GM15510 (cell line): Measurements from ENCODE around the gene NRARP.

Source experiments
- POLR2A ChIP-seq: IDR thresholded peaks from 3 replicates; pipeline ENCODE4 v1.6.1; 2011; ENCODE audit warnings: borderline replicate concordance; ENCODE audit not compliant: insufficient read length; ENCODE audit errors: extremely low read depth

NRARP gene

GRCh38 chr9:137325124-137325523 is 23.1 kb upstream of the NRARP start:
- TF ChIP-seq POLR2A: no peak

DNA sequence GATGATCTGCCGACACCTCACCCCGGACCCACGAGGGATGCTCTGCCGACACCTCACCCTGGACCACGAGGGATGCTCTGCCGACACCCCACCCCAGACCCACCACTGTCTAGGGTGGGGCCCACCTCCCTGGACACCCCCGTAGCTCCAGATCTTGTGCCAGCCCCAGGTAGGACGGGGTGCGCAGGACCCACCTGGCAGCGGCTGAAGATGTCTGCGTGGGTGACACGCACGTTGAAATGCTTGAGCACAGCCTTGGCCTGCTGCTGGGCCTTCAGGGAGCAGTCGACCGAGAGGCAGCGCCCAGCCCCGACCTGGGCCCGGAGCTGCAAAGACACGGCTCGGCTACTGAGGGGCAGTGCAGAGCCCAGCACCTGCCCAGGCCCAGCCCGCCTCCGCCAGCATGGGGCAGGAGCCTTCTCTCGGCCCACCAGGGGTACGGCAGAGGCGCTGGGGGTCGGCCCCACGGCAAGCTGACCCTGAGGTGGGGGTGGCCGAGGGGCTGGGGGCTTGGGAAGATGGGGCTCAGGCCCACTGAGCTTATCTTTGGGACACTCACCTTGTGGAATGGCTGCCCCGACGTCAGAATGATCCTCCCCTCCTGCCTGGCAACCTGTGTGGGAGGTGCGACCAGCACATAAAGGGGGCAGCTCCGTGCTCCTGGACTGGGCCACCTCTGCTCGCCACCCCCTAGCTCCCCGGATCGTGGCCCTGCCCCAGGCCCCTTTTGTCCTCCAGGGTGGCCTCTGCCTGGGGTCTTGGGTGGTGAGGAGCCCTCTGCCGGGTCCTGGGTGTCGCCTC is 21.7 kb upstream of the NRARP start:
- TF ChIP-seq POLR2A: no peak

DNA sequence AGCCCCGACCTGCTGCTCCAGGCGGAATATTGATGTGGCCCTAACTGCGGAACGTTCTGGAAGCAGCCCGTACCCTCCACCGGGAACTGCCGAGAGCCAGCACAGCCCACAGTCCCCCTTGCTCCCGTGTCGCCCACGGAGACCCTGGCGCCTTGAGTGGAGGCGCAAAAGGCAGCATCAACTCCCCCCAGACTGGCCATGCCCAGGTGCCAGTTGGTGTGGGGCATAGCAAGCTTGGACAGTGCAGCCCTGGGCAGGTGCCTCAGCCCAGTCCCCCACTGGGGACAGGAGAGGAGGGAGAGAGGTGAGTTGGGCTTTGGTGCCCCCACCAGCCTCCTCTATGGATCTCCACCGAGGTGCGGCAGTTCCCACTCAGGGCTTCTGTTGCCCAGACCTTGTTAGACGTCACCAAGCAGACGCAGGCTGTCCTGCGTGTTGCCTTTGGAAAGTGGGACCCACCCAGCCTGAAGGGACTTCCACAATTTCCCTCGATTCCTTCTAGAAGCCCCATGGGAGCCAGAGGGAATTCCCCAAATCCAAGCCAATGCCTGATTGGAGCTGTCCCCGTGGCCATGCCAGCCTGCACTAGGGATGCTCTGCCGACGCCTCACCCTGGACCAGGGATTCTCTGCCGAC is 19.8 kb upstream of the NRARP start:
- no peak for TF ChIP-seq POLR2A

GRCh38 chr9:137320555-137321384 is 18.7 kb upstream of the NRARP start:
- TF ChIP-seq POLR2A: no peak

DNA sequence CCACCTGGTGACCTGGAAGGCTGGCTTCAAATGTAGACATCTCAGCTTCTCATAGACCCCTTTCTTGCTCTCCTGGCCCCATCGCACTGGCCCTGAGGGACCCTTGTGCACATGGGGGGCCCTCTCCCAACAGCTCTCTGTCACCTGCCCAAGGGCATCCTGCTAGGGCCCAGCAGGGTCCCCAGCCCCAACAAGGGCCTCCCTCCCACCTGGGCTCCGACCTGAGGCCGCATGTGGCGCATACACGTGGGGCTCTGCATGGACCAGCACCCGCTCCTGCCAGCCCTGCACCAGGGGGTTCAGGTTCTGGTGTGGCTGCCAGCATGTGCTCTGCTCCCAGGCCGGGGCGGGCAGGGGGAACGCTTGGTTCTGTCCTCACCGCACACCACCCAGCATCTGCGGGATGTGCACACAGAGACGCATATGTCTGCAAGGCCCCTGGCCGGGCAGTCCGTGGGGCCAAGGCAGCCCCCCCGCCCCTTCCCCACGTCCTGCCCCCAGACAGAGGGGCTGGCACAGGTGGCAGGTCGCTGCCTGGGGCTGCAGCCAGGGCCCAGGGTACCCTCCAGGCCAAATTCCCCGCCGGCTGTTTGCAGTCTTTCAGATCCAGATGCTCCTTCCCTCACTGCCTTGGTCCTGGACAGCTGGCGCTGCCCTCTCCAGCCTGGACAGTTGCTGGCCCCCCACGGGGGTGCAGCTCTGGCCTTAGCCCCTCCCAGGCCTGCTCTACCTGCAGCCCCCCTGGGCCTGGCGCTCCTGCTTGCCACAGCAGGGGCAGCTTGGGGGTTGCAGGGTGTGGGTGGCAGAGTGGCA is 17.9 kb upstream of the NRARP start:
- TF ChIP-seq POLR2A: no peak

GRCh38 chr9:137319011-137319738 is 17.1 kb upstream of the NRARP start:
- no peak for TF ChIP-seq POLR2A

- TF ChIP-seq POLR2A: no peak
Measured at GRCh38 chr9:137318602-137319001, 16.5 kb upstream of the NRARP start.

- TF ChIP-seq POLR2A: no peak
Measured at GRCh38 chr9:137317718-137318511, 15.8 kb upstream of the NRARP start.

- TF ChIP-seq POLR2A: no peak
Measured at GRCh38 chr9:137317021-137317717, 15.1 kb upstream of the NRARP start.

DNA sequence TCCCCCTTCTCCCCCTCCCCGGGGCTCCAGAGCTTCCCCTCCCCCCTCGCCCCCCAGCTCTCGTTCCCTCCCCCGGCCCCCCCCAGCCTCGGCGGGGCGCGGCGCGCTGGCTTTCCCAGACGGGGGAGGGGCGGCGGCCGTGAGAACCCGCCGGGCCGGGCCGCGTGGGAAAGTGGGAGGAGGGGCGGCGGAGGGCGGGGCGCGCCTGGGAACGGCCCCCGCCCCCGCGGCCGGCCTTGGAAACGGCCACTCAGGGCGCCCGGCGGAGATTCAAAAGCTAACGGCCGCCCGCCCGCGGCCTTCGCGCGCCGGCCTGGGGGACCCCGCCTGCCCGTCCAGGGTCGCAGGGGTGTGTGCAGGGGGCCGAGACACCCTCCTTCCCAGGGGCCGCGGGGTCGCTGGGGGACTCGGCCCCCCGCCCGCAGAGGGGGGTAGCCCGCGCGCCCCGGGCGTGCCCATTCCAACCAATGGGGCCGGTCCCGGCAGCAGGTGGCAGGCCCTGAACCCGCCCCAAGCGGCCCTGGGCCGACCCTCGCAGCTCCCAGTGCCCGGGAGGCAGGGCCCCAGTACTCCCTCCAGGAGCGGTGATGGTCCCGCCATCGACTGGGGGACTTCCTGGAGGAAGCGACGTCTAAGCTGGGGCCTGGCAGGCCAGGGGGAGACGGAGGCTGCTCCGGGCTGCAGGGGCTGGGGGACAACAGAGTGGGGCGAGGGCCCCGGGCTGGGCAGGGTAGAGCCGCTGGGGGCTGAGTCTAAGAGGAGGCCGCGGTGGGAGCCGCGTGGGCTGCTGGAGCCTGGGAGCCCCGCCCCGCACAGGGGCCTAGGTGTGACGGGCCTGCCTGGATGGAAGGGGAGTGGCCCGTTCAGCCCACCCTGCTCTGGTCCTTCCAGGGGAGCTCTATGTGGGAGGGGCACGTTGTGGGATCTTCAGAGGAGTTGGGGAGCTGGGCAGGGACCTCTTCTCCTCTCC is 14.2 kb upstream of the NRARP start:
- TF ChIP-seq POLR2A: peak; percentile 25

GRCh38 chr9:137315581-137316011 is 13.5 kb upstream of the NRARP start:
- no peak for TF ChIP-seq POLR2A
